NCI-H128 (cell line): ENCODE data around the gene MACROH2A2.
A peak's percentile ranks its signal among the peaks of the same experiment; 100 is the strongest.

ENCODE experiments used
- DNase-seq: peaks from one replicate; lab custom pipeline; 2025; ENCODE audit not compliant: unreplicated experiment; lab: John Stamatoyannopoulos, UW

MACROH2A2 gene

GRCh38 chr10:70125918-70126552, 73.4 kb downstream of the MACROH2A2 start:
- no peak for DNase-seq

- no peak for DNase-seq
Measured at GRCh38 chr10:70126700-70127395, 74.2 kb downstream of the MACROH2A2 start.

GRCh38 chr10:70130878-70131559, 78.4 kb downstream of the MACROH2A2 start:
- no peak for DNase-seq

- no peak for DNase-seq
Measured at GRCh38 chr10:70131560-70131937, 78.9 kb downstream of the MACROH2A2 start.

- peak; percentile 25 for DNase-seq
Measured at GRCh38 chr10:70132098-70133029, 79.7 kb downstream of the MACROH2A2 start, which contains the start of gene AIFM2. AIFM2 (minus strand) TSS chr10:70132825; CDS start chr10:70124084, 8,741 bp downstream.

- DNase-seq: no peak
Measured at GRCh38 chr10:70135046-70135445, 82.4 kb downstream of the MACROH2A2 start.

- no peak for DNase-seq
Measured at GRCh38 chr10:70135684-70136083, 83.0 kb downstream of the MACROH2A2 start.

- no peak for DNase-seq
Measured at GRCh38 chr10:70137135-70137534, 84.5 kb downstream of the MACROH2A2 start.

- DNase-seq: no peak
Measured at GRCh38 chr10:70137927-70138883, 85.6 kb downstream of the MACROH2A2 start.

GRCh38 chr10:70139151-70139996, 86.7 kb downstream of the MACROH2A2 start:
- DNase-seq: no peak

GRCh38 chr10:70139997-70140250, 87.3 kb downstream of the MACROH2A2 start:
- no peak for DNase-seq

GRCh38 chr10:70140297-70140696, 87.7 kb downstream of the MACROH2A2 start:
- no peak for DNase-seq

- no peak for DNase-seq
Measured at GRCh38 chr10:70142555-70142954, 89.9 kb downstream of the MACROH2A2 start.

GRCh38 chr10:70144372-70145110, 91.9 kb downstream of the MACROH2A2 start:
- DNase-seq: no peak

- DNase-seq: no peak
Measured at GRCh38 chr10:70145166-70145665, 92.6 kb downstream of the MACROH2A2 start.

- no peak for DNase-seq
Measured at GRCh38 chr10:70145666-70146488, 93.2 kb downstream of the MACROH2A2 start.

- DNase-seq: peak; percentile 88
Measured at GRCh38 chr10:70146489-70147258, 94.0 kb downstream of the MACROH2A2 start, which contains the start of gene TYSND1. TYSND1 (minus strand) TSS chr10:70146700; CDS start chr10:70146586, 114 bp downstream.
